ENCODE measurements around the gene KIF1A. TPM values are rescaled to one million over a fixed set of nuclear protein-coding genes. Genes with fewer than 3 reads are reported as not detected.

Gene KIF1A
- total and polyA plus RNA-seq, 8 donors, result 0.42 to 6.4 (median 1.9) TPM

DNA sequence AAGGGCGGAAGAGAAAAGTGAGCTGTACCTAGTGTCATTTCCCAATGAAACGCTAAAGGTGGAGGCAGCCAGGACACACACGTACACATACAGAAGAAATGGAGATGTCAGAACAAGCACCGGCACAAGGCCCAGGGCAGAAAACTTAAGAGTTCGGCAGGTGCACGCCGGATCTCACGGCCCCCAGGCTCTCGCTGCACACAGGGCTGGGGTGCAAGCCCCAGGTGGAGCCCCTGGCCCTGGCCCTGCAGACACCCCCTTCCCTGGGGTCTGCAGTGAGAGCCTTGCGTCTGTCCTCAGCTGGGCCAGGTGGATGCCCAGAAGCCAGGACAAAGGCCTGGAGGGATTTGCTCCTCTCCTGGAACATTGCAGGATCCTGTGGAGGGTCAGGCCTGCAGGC is 91.7 kb downstream of the KIF1A start:
- peak in 1 of 4 donors; percentile 54 for DNase-seq
- TF ChIP-seq, protein P1, sequence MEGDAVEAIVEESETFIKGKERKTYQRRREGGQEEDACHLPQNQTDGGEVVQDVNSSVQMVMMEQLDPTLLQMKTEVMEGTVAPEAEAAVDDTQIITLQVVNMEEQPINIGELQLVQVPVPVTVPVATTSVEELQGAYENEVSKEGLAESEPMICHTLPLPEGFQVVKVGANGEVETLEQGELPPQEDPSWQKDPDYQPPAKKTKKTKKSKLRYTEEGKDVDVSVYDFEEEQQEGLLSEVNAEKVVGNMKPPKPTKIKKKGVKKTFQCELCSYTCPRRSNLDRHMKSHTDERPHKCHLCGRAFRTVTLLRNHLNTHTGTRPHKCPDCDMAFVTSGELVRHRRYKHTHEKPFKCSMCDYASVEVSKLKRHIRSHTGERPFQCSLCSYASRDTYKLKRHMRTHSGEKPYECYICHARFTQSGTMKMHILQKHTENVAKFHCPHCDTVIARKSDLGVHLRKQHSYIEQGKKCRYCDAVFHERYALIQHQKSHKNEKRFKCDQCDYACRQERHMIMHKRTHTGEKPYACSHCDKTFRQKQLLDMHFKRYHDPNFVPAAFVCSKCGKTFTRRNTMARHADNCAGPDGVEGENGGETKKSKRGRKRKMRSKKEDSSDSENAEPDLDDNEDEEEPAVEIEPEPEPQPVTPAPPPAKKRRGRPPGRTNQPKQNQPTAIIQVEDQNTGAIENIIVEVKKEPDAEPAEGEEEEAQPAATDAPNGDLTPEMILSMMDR (IDR thresholded peaks at IDR 0.05), result no peak
- Histone ChIP-seq H3K27me3 (peaks cover 0 to 19% of the 10 kb centered on the region in 2 donors), H3K36me3 (no peaks in the 10 kb centered on the region), H3K4me1 (no peaks in the 10 kb centered on the region), H3K4me3 (no peak overlapping the region), H3K27ac (no peak overlapping the region), H3K9me3 (no peaks in the 10 kb centered on the region)
- no peak for ATAC-seq
- intact Hi-C loops (cut with DNase I), result no loop called here

- no peaks in the 10 kb centered on the region for H3K9me3 ChIP-seq
- no peaks in the 10 kb centered on the region for H3K4me1 ChIP-seq
- TF ChIP-seq, protein P1 (IDR thresholded peaks at IDR 0.05), result no peak
- intact Hi-C loops (cut with DNase I), result no loop called here
- peaks cover 0 to 19% of the 10 kb centered on the region in 2 donors for H3K27me3 ChIP-seq
- no peaks in the 10 kb centered on the region for H3K36me3 ChIP-seq
- DNase-seq, result peak in 1 of 4 donors; percentile 78
- ATAC-seq, result no peak
- no peak overlapping the region for H3K4me3 ChIP-seq
- no peak overlapping the region for H3K27ac ChIP-seq
These were observed 92.1 kb downstream of the KIF1A start for GRCh38 chr2:240727913-240728312.

DNA sequence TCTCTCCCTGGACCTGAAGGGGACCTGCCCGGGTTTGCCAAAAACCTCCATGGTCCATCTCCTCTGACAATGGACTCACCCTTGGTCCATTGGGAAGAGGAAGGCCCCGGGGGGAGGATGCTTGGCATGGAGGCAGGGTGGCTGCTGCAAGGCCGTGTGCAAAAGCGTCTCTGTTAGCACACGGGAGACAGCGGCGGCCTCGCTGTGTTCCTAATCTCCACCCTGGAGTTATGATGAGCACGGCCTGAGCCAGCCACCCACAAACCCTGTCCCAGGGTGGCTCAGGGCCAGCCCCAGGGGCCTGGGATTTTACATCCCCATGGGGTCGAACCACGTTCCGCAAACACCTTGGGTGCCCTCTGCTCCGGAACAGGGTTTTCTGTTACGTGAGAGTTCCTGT is 92.6 kb downstream of the KIF1A start:
- H3K4me3 ChIP-seq, result no peak overlapping the region
- H3K36me3 ChIP-seq, result no peaks in the 10 kb centered on the region
- H3K4me1 ChIP-seq, result no peaks in the 10 kb centered on the region
- H3K9me3 ChIP-seq, result no peaks in the 10 kb centered on the region
- H3K27ac ChIP-seq, result no peak overlapping the region
- peaks cover 0 to 19% of the 10 kb centered on the region in 2 donors for H3K27me3 ChIP-seq
- TF ChIP-seq, protein P1 (IDR thresholded peaks at IDR 0.05), result no peak
- intact Hi-C loops (cut with DNase I), result no loop called here
- ATAC-seq, result no peak
- DNase-seq, result peak in 1 of 4 donors; percentile 66

DNA sequence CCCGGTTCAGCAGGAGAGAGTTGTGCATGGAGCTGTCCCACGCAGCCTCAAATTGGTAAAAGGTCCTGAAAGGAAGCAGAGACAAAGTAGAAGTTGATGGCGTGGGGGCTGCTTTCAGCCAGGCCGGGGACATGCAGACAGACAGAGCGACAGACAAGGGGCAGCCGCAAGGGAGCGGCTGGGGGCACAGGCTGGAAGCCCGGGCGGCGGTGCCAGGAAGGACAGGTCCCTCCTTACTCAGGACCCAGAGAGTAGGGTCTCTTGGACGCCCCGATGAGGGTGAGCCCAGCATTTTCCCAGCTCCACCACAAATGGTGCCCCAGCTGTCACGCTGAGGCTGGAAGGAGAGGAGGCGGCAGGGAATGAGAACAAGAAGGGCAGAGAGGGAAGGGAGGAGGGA is 93.1 kb downstream of the KIF1A start:
- Histone ChIP-seq H3K4me3 (no peak overlapping the region), H3K36me3 (no peaks in the 10 kb centered on the region), H3K4me1 (no peaks in the 10 kb centered on the region), H3K27me3 (peaks cover 0 to 19% of the 10 kb centered on the region in 2 donors), H3K9me3 (no peaks in the 10 kb centered on the region), H3K27ac (no peak overlapping the region)
- DNase-seq (peak in 1 of 4 donors; percentile 68), ATAC-seq (no peak)
- intact Hi-C loops (cut with DNase I), result no loop called here
- TF ChIP-seq, protein P1 (IDR thresholded peaks at IDR 0.05), result no peak

DNA sequence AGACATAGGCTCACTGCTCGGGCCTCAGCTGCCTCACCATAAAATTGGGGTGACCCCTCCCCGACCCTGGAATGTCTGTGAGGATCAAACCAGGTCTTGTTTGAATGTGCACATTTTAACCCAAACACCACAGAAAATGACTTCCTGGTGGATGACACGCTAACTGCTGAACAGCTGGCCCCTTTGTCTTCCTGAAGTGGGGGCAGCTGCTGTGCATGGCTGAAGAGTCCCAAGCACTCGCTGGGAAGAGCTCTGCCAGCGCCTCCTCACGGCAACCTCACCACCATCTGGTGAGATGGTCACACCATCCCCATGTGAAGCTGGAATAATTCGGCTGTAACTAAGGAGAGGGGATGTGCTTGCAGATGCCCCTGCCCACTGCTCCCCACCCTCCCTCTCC is 94.3 kb downstream of the KIF1A start:
- TF ChIP-seq, protein P1 (IDR thresholded peaks at IDR 0.05), result no peak
- no peak for ATAC-seq
- no peaks in the 10 kb centered on the region for H3K36me3 ChIP-seq
- H3K4me3 ChIP-seq, result no peak overlapping the region
- no peak overlapping the region for H3K27ac ChIP-seq
- H3K27me3 ChIP-seq, result peaks cover 0 to 9% of the 10 kb centered on the region in 2 donors
- H3K4me1 ChIP-seq, result no peaks in the 10 kb centered on the region
- H3K9me3 ChIP-seq, result no peaks in the 10 kb centered on the region
- peak in 1 of 4 donors; percentile 24 for DNase-seq
- intact Hi-C loops (cut with DNase I), result no loop called here
